Upper lobe of right lung (tissue), 1 donor: ENCODE data around the gene PTGER1. TPM values are rescaled to one million over a fixed set of nuclear protein-coding genes. Genes with fewer than 3 reads are reported as not detected.
"Not testable (repeated sequence)": the region's sequence is repeated elsewhere in the genome, so short reads cannot be mapped to it uniquely, and the experiment has no call there.

ENCODE experiments used
- ATAC-seq: fragments of 200-7000 bp; cut with Tn5 transposase; one replicate; pipeline ENCODE4 v1.9.1; 2020; ENCODE audit warnings: mild to moderate bottlenecking, moderate library complexity
- DNase-seq: peaks from one replicate; pipeline ENCODE4 v3.0.0-alpha.2; 2020
- H3K27ac ChIP-seq: fragments of 200-600 bp; one replicate; pipeline ENCODE4 v1.8.0; 2022
- H3K27me3 ChIP-seq: fragments of 200-600 bp; one replicate; pipeline ENCODE4 v1.8.0; 2022; ENCODE audit warnings: mild to moderate bottlenecking
- H3K36me3 ChIP-seq: fragments of 200-600 bp; one replicate; pipeline ENCODE4 v1.8.0; 2022
- H3K4me1 ChIP-seq: fragments of 200-600 bp; one replicate; pipeline ENCODE4 v1.8.0; 2022
- H3K4me3 ChIP-seq: fragments of 200-600 bp; one replicate; pipeline ENCODE4 v1.8.0; 2022; ENCODE audit warnings: mild to moderate bottlenecking
- H3K9me3 ChIP-seq: fragments of 200-600 bp; one replicate; pipeline ENCODE4 v1.8.0; 2022
- CTCF ChIP-seq: fragments of 200-600 bp; IDR thresholded peaks from one replicate; pipeline ENCODE4 v1.8.0; 2022; ENCODE audit warnings: antibody characterized with exemption
- intact Hi-C: fragments of 100-400 bp; cut with DNase I; formaldehyde crosslinking; loops from one replicate; pipeline ENCODE4 v1.11.0; 2022
- total RNA-seq: library from RNA; stranded (reverse); fragmentation: NEBNext Ultra II Directional; extraction: Animal tissue kit (Norgen Biotek cat#: 25700); gene quantifications from one replicate; pipeline ENCODE4 v1.2.1, GENCODE V29; 2021
- donor health status: DM: no; HTN: yes; CAD: no; lungs with severe emphysema.

Gene PTGER1
- total RNA-seq, 1 donor from 2014 or later: 2.5 TPM

- Histone ChIP-seq H3K27ac (no peak overlapping the region), H3K9me3 (no peaks in the 10 kb centered on the region), H3K4me1 (peaks cover 47% of the 10 kb centered on the region), H3K27me3 (no peaks in the 10 kb centered on the region), H3K4me3 (no peak overlapping the region), H3K36me3 (peaks cover 29% of the 10 kb centered on the region)
- no peak for TF ChIP-seq CTCF
- ATAC-seq (no peak), DNase-seq (no peak)
- intact Hi-C loops: no loop called here
These were observed 37.3 kb upstream of the PTGER1 start for GRCh38 chr19:14512406-14512961.

GRCh38 chr19:14511229-14511593 lies 36.1 kb upstream of the PTGER1 start:
- TF ChIP-seq CTCF: no peak
- Histone ChIP-seq H3K4me1 (peaks cover 44% of the 10 kb centered on the region), H3K36me3 (peaks cover 26% of the 10 kb centered on the region), H3K27ac (peak overlapping the region; percentile 80), H3K9me3 (no peaks in the 10 kb centered on the region), H3K27me3 (no peaks in the 10 kb centered on the region), H3K4me3 (no peak overlapping the region)
- intact Hi-C loops: no loop called here
- peak; percentile 1 for ATAC-seq
- no peak for DNase-seq

GRCh38 chr19:14510311-14511228 lies 35.4 kb upstream of the PTGER1 start:
- H3K4me1 ChIP-seq: peaks cover 37% of the 10 kb centered on the region
- no peaks in the 10 kb centered on the region for H3K27me3 ChIP-seq
- H3K27ac ChIP-seq: peak overlapping the region; percentile 80
- DNase-seq: peak; percentile 73
- peaks cover 19% of the 10 kb centered on the region for H3K36me3 ChIP-seq
- no peaks in the 10 kb centered on the region for H3K9me3 ChIP-seq
- TF ChIP-seq CTCF: no peak
- H3K4me3 ChIP-seq: no peak overlapping the region
- peak; percentile 38 for ATAC-seq
- intact Hi-C loops: no loop called here

- H3K36me3 ChIP-seq: no peaks in the 10 kb centered on the region
- intact Hi-C loops: no loop called here
- H3K9me3 ChIP-seq: no peaks in the 10 kb centered on the region
- H3K27me3 ChIP-seq: no peaks in the 10 kb centered on the region
- no peak for DNase-seq
- peaks cover 25% of the 10 kb centered on the region for H3K4me1 ChIP-seq
- no peak for TF ChIP-seq CTCF
- H3K27ac ChIP-seq: peak overlapping the region; percentile 80
- peak; percentile 52 for ATAC-seq
- H3K4me3 ChIP-seq: no peak overlapping the region
These were observed 32.8 kb upstream of the PTGER1 start for GRCh38 chr19:14507704-14508542.

GRCh38 chr19:14505488-14506239 lies 30.5 kb upstream of the PTGER1 start:
- H3K4me3 ChIP-seq: no peak overlapping the region
- ATAC-seq (peak; percentile 84), DNase-seq (peak; percentile 90)
- no peaks in the 10 kb centered on the region for H3K27me3 ChIP-seq
- peak; percentile 71 for TF ChIP-seq CTCF
- no peaks in the 10 kb centered on the region for H3K9me3 ChIP-seq
- intact Hi-C loops: no loop called here
- no peaks in the 10 kb centered on the region for H3K36me3 ChIP-seq
- H3K4me1 ChIP-seq: peaks cover 26% of the 10 kb centered on the region
- peak overlapping the region; percentile 80 for H3K27ac ChIP-seq

GRCh38 chr19:14504575-14504974 lies 29.4 kb upstream of the PTGER1 start:
- H3K36me3 ChIP-seq, H3K9me3 ChIP-seq, intact Hi-C loops, DNase-seq, ATAC-seq, H3K27me3 ChIP-seq, H3K4me3 ChIP-seq, H3K27ac ChIP-seq: not testable (repeated sequence)
- H3K4me1 ChIP-seq: peaks cover 22% of the 10 kb centered on the region
